ENCODE data around the gene USP34.
"Not testable (repeated sequence)": the region's sequence is repeated elsewhere in the genome, so short reads cannot be mapped to it uniquely, and the experiment has no call there.

GRCh38 chr2:61468231-61468630 lies 2.7 kb downstream of the USP34 start:
- not testable (repeated sequence) for TF ChIP-seq CTCF (conservative IDR thresholded peaks at IDR 0.05 in 1 of 2, IDR thresholded peaks at IDR 0.05 in 1 of 2; ENCODE audit: extremely low read depth in 1 of 2, insufficient read depth in 1 of 2, low read depth in 1 of 2, low read length in 2 of 2); EZH2 (IDR thresholded peaks at IDR 0.05; ENCODE audit: borderline replicate concordance, low read length)

All from mammary epithelial cell (primary cell).